Measurements from ENCODE around the gene ARHGAP26. TPM values are rescaled to one million over a fixed set of nuclear protein-coding genes. Genes with fewer than 3 reads are reported as not detected.
A peak's percentile ranks its signal among the peaks of the same experiment; 100 is the strongest.

The ARHGAP26 gene
- total RNA-seq, 4 donors from 2014 or later, result 22.3 to 40.7 (median 28.2) TPM

GRCh38 chr5:143011585-143011984, 241.4 kb downstream of the ARHGAP26 start:
- no peaks in the 10 kb centered on the region for H3K27me3 ChIP-seq
- H3K27ac ChIP-seq (replicated peaks in 1 of 4), result no peak overlapping the region
- 79% methylated on average over 2 of the region's 2 CpGs for WGBS
- intact Hi-C loops (cut with DNase I), result no loop called here
- peaks cover 0 to 18% (median 4%) of the 10 kb centered on the region in 4 donors for H3K36me3 ChIP-seq
- no peak overlapping the region for H3K4me3 ChIP-seq
- no peaks in the 10 kb centered on the region for H3K9me3 ChIP-seq
- DNase-seq (ENCODE audit: extremely low spot score), result no peak
- H3K4me1 ChIP-seq, result peaks cover 20 to 27% (median 23%) of the 10 kb centered on the region in 4 donors
- no peak for TF ChIP-seq EP300 (IDR thresholded peaks at IDR 0.05)
- no peak for TF ChIP-seq POLR2AphosphoS5 (IDR thresholded peaks at IDR 0.05)
- no peak for TF ChIP-seq CTCF (IDR thresholded peaks at IDR 0.05)
- no peak for TF ChIP-seq POLR2A (IDR thresholded peaks at IDR 0.05; ENCODE audit: low read depth)

DNA sequence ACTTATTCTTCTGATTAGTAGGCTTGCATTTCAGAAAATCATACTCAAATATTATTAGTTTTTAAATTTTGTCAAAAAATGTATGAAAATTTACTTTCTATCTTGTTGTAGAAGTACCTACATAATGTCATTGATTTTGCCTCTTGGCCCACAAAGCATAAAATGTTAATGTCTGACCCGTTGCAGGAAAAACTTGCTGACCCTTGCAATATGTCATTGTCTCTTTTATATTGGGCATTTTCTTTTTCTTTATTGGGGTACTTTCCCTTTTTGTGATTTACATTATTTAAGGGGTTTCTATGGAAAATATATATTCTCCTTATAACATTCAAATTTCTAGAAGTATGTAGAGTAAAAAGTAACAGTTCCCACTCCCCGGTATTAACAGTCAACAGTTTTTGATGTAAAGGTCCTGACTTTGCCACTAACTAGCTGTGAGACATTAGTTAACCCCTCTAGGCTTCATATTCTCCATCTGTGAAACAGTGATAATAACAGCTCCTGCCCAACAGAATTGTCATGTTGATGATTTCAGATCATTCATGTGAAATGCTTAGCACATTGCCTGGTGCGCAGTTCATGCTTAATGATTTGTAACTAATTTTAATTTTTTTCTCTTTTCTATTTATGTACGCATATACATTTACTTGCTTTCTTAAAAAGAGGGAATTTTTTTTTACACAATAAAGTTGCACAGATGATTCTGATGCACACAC, 243.2 kb downstream of the ARHGAP26 start:
- intact Hi-C loops (cut with DNase I), result no loop called here

DNA sequence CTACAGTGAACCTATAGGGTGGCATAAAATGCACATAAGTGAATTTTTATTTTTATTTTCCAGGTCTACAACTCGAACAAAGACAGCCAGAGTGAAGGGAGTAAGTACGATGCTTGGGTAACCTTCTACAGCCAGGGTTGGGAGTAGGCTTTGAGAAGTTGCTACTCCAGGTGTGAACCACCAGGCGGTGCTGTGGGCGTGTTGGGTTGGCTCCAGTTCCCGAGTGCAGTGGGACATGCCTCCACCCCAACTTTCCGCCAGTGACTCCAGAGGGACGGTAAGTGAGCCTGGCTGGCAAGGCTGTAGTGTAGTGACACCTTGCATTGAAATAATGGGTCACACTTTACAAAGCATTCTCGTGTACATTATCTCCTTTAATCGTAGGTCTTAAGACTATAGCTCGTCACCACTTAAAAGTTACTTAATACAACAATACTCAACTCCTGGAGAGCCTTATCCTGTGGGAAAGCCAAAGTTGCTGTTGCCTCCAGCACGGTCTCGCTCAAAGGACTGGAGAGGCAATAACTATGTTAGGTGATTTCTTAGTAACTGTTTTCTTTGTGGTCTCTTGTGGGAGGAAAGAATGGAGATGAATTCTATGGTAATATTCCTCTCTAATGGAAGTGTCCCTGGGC, 244.0 kb downstream of the ARHGAP26 start:
- H3K27ac ChIP-seq (replicated peaks in 1 of 4), result no peak overlapping the region
- H3K4me1 ChIP-seq, result peaks cover 0 to 7% (median 3%) of the 10 kb centered on the region in 4 donors
- no peak overlapping the region for H3K4me3 ChIP-seq
- intact Hi-C loops (cut with DNase I), result no loop called here
- peaks cover 0 to 5% (median 0%) of the 10 kb centered on the region in 4 donors for H3K9me3 ChIP-seq
- TF ChIP-seq CTCF (IDR thresholded peaks at IDR 0.05), result peak; percentile 12 to 31 (median 18)
- no peak for TF ChIP-seq EP300 (IDR thresholded peaks at IDR 0.05)
- H3K27me3 ChIP-seq, result no peaks in the 10 kb centered on the region
- WGBS, result 85% methylated on average over 12 of the region's 12 CpGs
- H3K36me3 ChIP-seq, result peaks cover 0 to 18% (median 4%) of the 10 kb centered on the region in 4 donors
- no peak for DNase-seq (ENCODE audit: extremely low spot score)

More for the DNA sequence above, 243.2 kb downstream of the ARHGAP26 start:
- H3K4me3 ChIP-seq, result no peak overlapping the region
- no peak overlapping the region for H3K27ac ChIP-seq (replicated peaks in 1 of 4)
- peaks cover 0 to 18% (median 4%) of the 10 kb centered on the region in 4 donors for H3K36me3 ChIP-seq
- DNase-seq (ENCODE audit: extremely low spot score), result no peak
- 93% methylated on average over 4 of the region's 4 CpGs for WGBS
- no peaks in the 10 kb centered on the region for H3K27me3 ChIP-seq
- peaks cover 5 to 13% (median 10%) of the 10 kb centered on the region in 4 donors for H3K4me1 ChIP-seq
- no peak for TF ChIP-seq POLR2AphosphoS5 (IDR thresholded peaks at IDR 0.05)
- TF ChIP-seq POLR2A (IDR thresholded peaks at IDR 0.05; ENCODE audit: low read depth), result no peak
- peaks cover 0 to 5% (median 0%) of the 10 kb centered on the region in 4 donors for H3K9me3 ChIP-seq

- H3K4me1 ChIP-seq, result peaks cover 0 to 7% (median 3%) of the 10 kb centered on the region in 4 donors
- no peaks in the 10 kb centered on the region for H3K27me3 ChIP-seq
- 67% methylated on average over 5 of the region's 5 CpGs for WGBS
- intact Hi-C loops (cut with DNase I), result no loop called here
- H3K9me3 ChIP-seq, result peaks cover 0 to 5% (median 0%) of the 10 kb centered on the region in 4 donors
- no peak overlapping the region for H3K4me3 ChIP-seq
- no peak overlapping the region for H3K27ac ChIP-seq (replicated peaks in 1 of 4)
- H3K36me3 ChIP-seq, result peaks cover 0 to 18% (median 4%) of the 10 kb centered on the region in 4 donors
- no peak for DNase-seq (ENCODE audit: extremely low spot score)
- TF ChIP-seq POLR2A (IDR thresholded peaks at IDR 0.05; ENCODE audit: low read depth) (no peak), CTCF (IDR thresholded peaks at IDR 0.05) (peak; percentile 34 to 52 (median 44))
Observed at GRCh38 chr5:143016777-143017516, 246.8 kb downstream of the ARHGAP26 start.

GRCh38 chr5:143017541-143017940, 247.4 kb downstream of the ARHGAP26 start:
- Histone ChIP-seq H3K4me3 (no peak overlapping the region), H3K9me3 (peaks cover 0 to 5% (median 0%) of the 10 kb centered on the region in 4 donors), H3K4me1 (peaks cover 2 to 8% (median 7%) of the 10 kb centered on the region in 4 donors), H3K27ac (replicated peaks in 1 of 4) (no peak overlapping the region), H3K27me3 (no peaks in the 10 kb centered on the region), H3K36me3 (peaks cover 0 to 18% (median 4%) of the 10 kb centered on the region in 4 donors)
- TF ChIP-seq CTCF (IDR thresholded peaks at IDR 0.05) (no peak), POLR2AphosphoS5 (IDR thresholded peaks at IDR 0.05) (no peak), POLR2A (IDR thresholded peaks at IDR 0.05; ENCODE audit: low read depth) (no peak), EP300 (IDR thresholded peaks at IDR 0.05) (no peak)
- no peak for DNase-seq (ENCODE audit: extremely low spot score)
- WGBS, result 96% methylated on average over 1 of the region's 1 CpG
- intact Hi-C loops (cut with DNase I), result no loop called here
